HG02973 (cell line): ENCODE measurements around the gene GRIN2C.

ENCODE experiments used
- ATAC-seq: cut with Tn5 transposase; IDR thresholded peaks from one replicate; pipeline ENCODE4 v1.9.1; 2021; ENCODE audit warnings: moderate library complexity; ENCODE audit not compliant: unreplicated experiment

The GRIN2C gene

GRCh38 chr17:74803388-74803930 is 56.2 kb downstream of the GRIN2C start:
- ATAC-seq, result no peak

GRCh38 chr17:74801896-74802295 is 57.8 kb downstream of the GRIN2C start:
- no peak for ATAC-seq

GRCh38 chr17:74800531-74800930 is 59.2 kb downstream of the GRIN2C start:
- no peak for ATAC-seq

GRCh38 chr17:74799097-74799496 is 60.6 kb downstream of the GRIN2C start:
- ATAC-seq, result no peak

GRCh38 chr17:74798239-74798707 is 61.4 kb downstream of the GRIN2C start:
- no peak for ATAC-seq

GRCh38 chr17:74797824-74798223 is 61.9 kb downstream of the GRIN2C start:
- ATAC-seq, result no peak

- ATAC-seq, result no peak
Measured at GRCh38 chr17:74796866-74797265, 62.8 kb downstream of the GRIN2C start.

- ATAC-seq, result no peak
Measured at GRCh38 chr17:74796211-74796610, 63.5 kb downstream of the GRIN2C start.

- no peak for ATAC-seq
Measured at GRCh38 chr17:74795327-74796020, 64.2 kb downstream of the GRIN2C start.

GRCh38 chr17:74792586-74793105 is 67.0 kb downstream of the GRIN2C start:
- no peak for ATAC-seq
